K562 (cell line): ENCODE results near the gene C6orf47. TPM values are rescaled to one million over a fixed set of nuclear protein-coding genes. Genes with fewer than 3 reads are reported as not detected.

Experiments used
- BRF1 ChIP-seq: IDR thresholded peaks from 3 replicates; pipeline ENCODE4 v1.6.1; 2011; ENCODE audit warnings: borderline replicate concordance, mild to moderate bottlenecking; ENCODE audit not compliant: insufficient read length; ENCODE audit errors: extremely low read depth
- EP300 ChIP-seq: IDR thresholded peaks from 2 replicates; pipeline ENCODE4 v1.6.1; 2012; ENCODE audit warnings: low read length, improper control_type of control experiment
- ID3 ChIP-seq, 2 experiments: fragments of 250-450 bp in 1 of 2; fragments of 450-650 bp in 1 of 2; sonication (Bioruptor Pico) in 1 of 2; IDR thresholded peaks; 2 replicates each; pipeline versions ENCODE4 v1.6.1 to v1.8.0; 2016 to 2021; ENCODE audit warnings: mild to moderate bottlenecking in 2 of 2, moderate library complexity in 2 of 2, missing compliant biosample characterization in 1 of 2, missing genetic modification characterization in 1 of 2
- KDM2B ChIP-seq: fragments of 250-450 bp; sonication (Bioruptor Pico); IDR thresholded peaks from 2 replicates; pipeline ENCODE4 v1.8.0; 2021; ENCODE audit warnings: mild to moderate bottlenecking, moderate library complexity
- MNT ChIP-seq, 2 experiments: fragments of 450-650 bp; conservative IDR thresholded peaks; 2 replicates each; pipeline ENCODE4 v1.6.1; 2017; ENCODE audit warnings: mild to moderate bottlenecking in 2 of 2, moderate library complexity in 2 of 2
- NCOR1 ChIP-seq: fragments of 450-650 bp; IDR thresholded peaks from 2 replicates; pipeline ENCODE4 v1.6.1; 2016; ENCODE audit warnings: mild to moderate bottlenecking, moderate library complexity
- NFRKB ChIP-seq: fragments of 450-650 bp; IDR thresholded peaks from 2 replicates; pipeline ENCODE4 v1.6.1; 2016; ENCODE audit warnings: low read depth
- NFYB ChIP-seq: IDR thresholded peaks from 2 replicates; pipeline ENCODE4 v1.6.1; 2011; ENCODE audit warnings: mild to moderate bottlenecking, moderate library complexity; ENCODE audit not compliant: insufficient read length; ENCODE audit errors: extremely low read depth
- PCBP1 ChIP-seq: fragments of 200-400 bp; formaldehyde crosslinking; IDR thresholded peaks from 2 replicates; pipeline ENCODE4 v1.6.1; 2018; ENCODE audit warnings: mild to moderate bottlenecking, low read depth, low read length; ENCODE audit not compliant: poor library complexity, severe bottlenecking
- POLR2AphosphoS5 ChIP-seq: IDR thresholded peaks from 2 replicates; pipeline ENCODE4 v1.6.1; 2011; ENCODE audit warnings: mild to moderate bottlenecking, low read depth, low read length, moderate library complexity; ENCODE audit not compliant: control insufficient read depth, insufficient read depth
- POU5F1 ChIP-seq: fragments of 150-350 bp; IDR thresholded peaks from 2 replicates; pipeline ENCODE4 v1.6.1; 2014; ENCODE audit warnings: borderline replicate concordance, low read length, low read depth, mild to moderate bottlenecking; ENCODE audit not compliant: partially characterized antibody
- RBBP5 ChIP-seq: fragments of 200-600 bp; sonication (generic); IDR thresholded peaks from 2 replicates; pipeline ENCODE4 v1.6.1; 2012; ENCODE audit warnings: borderline replicate concordance, mild to moderate bottlenecking, low read length, control low read depth, inconsistent platforms; ENCODE audit not compliant: insufficient read depth, poor library complexity, severe bottlenecking
- SMARCB1 ChIP-seq: IDR thresholded peaks from 2 replicates; pipeline ENCODE4 v1.6.1; 2011; ENCODE audit warnings: improper control_type of control experiment, low read depth; ENCODE audit not compliant: insufficient read length
- TCF7L2 ChIP-seq: fragments of 150-350 bp; IDR thresholded peaks from 2 replicates; pipeline ENCODE4 v1.6.1; 2016; ENCODE audit warnings: low read depth, mild to moderate bottlenecking, low read length, moderate library complexity
- USF2 ChIP-seq: sonication (generic); formaldehyde crosslinking; IDR thresholded peaks from 2 replicates; pipeline ENCODE4 v1.5.0; 2020; ENCODE audit warnings: missing genetic modification reagents
- WHSC1 ChIP-seq: IDR thresholded peaks from one replicate; pipeline ENCODE4 v1.6.1; 2012; ENCODE audit warnings: low read length, control low read depth, inconsistent platforms
- ZNF174 ChIP-seq: fragments of 250-450 bp; sonication (Bioruptor Pico); IDR thresholded peaks from 2 replicates; pipeline ENCODE4 v1.4.0; 2020; ENCODE audit warnings: mild to moderate bottlenecking
- ZNF224 ChIP-seq: sonication (generic); formaldehyde crosslinking; IDR thresholded peaks from 2 replicates; pipeline ENCODE4 v1.8.0; 2022; ENCODE audit warnings: mild to moderate bottlenecking, missing genetic modification reagents
- ZNF766 ChIP-seq: fragments of 200-800 bp; sonication (Bioruptor generic); conservative IDR thresholded peaks from 2 replicates; pipeline ENCODE4 v1.6.1; 2016; ENCODE audit warnings: missing genetic modification characterization, missing compliant biosample characterization
- polyA plus RNA-seq, 8 experiments: library from polyadenylated mRNA; depleted of rRNA in 4 of 8; stranded (reverse) in 5 of 8; unstranded in 3 of 8; fragments of >200 nt; fragmentation: Nextera tagmentation in 2 of 8; fragmentation: Illumina TruSeq in 1 of 8; extraction: Ambion mirVana in 2 of 8; extraction: Trizol in 1 of 8; gene quantifications; 2 replicates each; pipeline versions ENCODE4 v1.2.1 to v1.2.3, GENCODE V29; 2011 to 2014; ENCODE audit warnings: inconsistent platforms in 1 of 8, missing spikeins in 1 of 8
- total RNA-seq, 7 experiments: library from RNA; depleted of rRNA in 6 of 7; stranded (reverse); fragments of >200 nt in 6 of 7; fragmentation: Illumina TruSeq in 2 of 7; extraction: Trizol in 2 of 7; gene quantifications; 2 replicates each; pipeline versions ENCODE4 v1.2.1 to v1.2.3, GENCODE V29; 2011 to 2021; ENCODE audit warnings: low replicate concordance in 1 of 7
- TF ChIP-seq, protein P1 (sequence below): sonication (generic); formaldehyde crosslinking; IDR thresholded peaks from 2 replicates; pipeline ENCODE4 v1.8.1; 2023; ENCODE audit warnings: mild to moderate bottlenecking, missing genetic modification reagents
- TF ChIP-seq, protein P2 (sequence below): fragments of 450-650 bp; formaldehyde crosslinking; conservative IDR thresholded peaks from 2 replicates; pipeline ENCODE4 v1.4.0; 2022; ENCODE audit warnings: mild to moderate bottlenecking, missing genetic modification characterization

C6orf47 gene
- total and polyA plus RNA-seq, 9 of the 15 experiments (the other 6 are each of a cell fraction or from before 2014, with no cell fraction given) = 0.14 to 43.8 (median 27.0) TPM

- TF ChIP-seq WHSC1 = no peak
- no peak for TF ChIP-seq ID3 (CRISPR knock-in tag; IDR thresholded peaks at IDR 0.05)
- no peak for TF ChIP-seq ID3 (tag; IDR thresholded peaks at IDR 0.05)
- TF ChIP-seq TCF7L2 = no peak
- TF ChIP-seq, protein P1, sequence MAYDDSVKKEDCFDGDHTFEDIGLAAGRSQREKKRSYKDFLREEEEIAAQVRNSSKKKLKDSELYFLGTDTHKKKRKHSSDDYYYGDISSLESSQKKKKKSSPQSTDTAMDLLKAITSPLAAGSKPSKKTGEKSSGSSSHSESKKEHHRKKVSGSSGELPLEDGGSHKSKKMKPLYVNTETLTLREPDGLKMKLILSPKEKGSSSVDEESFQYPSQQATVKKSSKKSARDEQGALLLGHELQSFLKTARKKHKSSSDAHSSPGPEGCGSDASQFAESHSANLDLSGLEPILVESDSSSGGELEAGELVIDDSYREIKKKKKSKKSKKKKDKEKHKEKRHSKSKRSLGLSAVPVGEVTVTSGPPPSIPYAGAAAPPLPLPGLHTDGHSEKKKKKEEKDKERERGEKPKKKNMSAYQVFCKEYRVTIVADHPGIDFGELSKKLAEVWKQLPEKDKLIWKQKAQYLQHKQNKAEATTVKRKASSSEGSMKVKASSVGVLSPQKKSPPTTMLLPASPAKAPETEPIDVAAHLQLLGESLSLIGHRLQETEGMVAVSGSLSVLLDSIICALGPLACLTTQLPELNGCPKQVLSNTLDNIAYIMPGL (CRISPR knock-in tag) = 0 out of 2 replicates have a peak, but pooled peaks have one; percentile 32
- TF ChIP-seq EP300 = peak; percentile 71
- peak; percentile 90 for TF ChIP-seq NFYB
- TF ChIP-seq ZNF224 (CRISPR knock-in tag) = no peak
- TF ChIP-seq PCBP1 = no peak
- no peak for TF ChIP-seq RBBP5
- TF ChIP-seq, protein P2, sequence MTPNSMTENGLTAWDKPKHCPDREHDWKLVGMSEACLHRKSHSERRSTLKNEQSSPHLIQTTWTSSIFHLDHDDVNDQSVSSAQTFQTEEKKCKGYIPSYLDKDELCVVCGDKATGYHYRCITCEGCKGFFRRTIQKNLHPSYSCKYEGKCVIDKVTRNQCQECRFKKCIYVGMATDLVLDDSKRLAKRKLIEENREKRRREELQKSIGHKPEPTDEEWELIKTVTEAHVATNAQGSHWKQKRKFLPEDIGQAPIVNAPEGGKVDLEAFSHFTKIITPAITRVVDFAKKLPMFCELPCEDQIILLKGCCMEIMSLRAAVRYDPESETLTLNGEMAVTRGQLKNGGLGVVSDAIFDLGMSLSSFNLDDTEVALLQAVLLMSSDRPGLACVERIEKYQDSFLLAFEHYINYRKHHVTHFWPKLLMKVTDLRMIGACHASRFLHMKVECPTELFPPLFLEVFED (CRISPR knock-in tag) = peak; percentile 97
- TF ChIP-seq MNT (conservative IDR thresholded peaks at IDR 0.05) = peak; percentile 71 to 90
- no peak for TF ChIP-seq KDM2B
- no peak for TF ChIP-seq SMARCB1
- no peak for TF ChIP-seq ZNF766 (CRISPR knock-in tag)
- no peak for TF ChIP-seq ZNF174 (CRISPR knock-in tag)
- no peak; the same call in 1 of the 2 replicates for TF ChIP-seq NCOR1
- no peak; the same call in none of the 2 replicates for TF ChIP-seq NFRKB
- no peak for TF ChIP-seq POU5F1
- no peak for TF ChIP-seq USF2
- TF ChIP-seq BRF1 = no peak
- peak; percentile 82 for TF ChIP-seq POLR2AphosphoS5
Measured at GRCh38 chr6:31619805-31620585, 40.6 kb downstream of the C6orf47 start (continued).
